Cerebellar nuclear complex (tissue), 1 donor: ENCODE results near the gene CNTFR.

Source experiments
- DNase-seq, 2 experiments: peaks; one replicate each; lab custom pipeline; 2025; lab: John Stamatoyannopoulos, UW

The CNTFR gene

GRCh38 chr9:34507556-34507955 lies 82.0 kb downstream of the CNTFR start:
- no peak for DNase-seq

GRCh38 chr9:34506623-34507022 lies 82.9 kb downstream of the CNTFR start:
- no peak for DNase-seq

- no peak for DNase-seq
Measured at GRCh38 chr9:34505370-34506120, 84.0 kb downstream of the CNTFR start.

- DNase-seq = no peak
Measured at GRCh38 chr9:34503406-34503805, 86.1 kb downstream of the CNTFR start.

- DNase-seq = no peak
Measured at GRCh38 chr9:34502891-34503290, 86.6 kb downstream of the CNTFR start.

GRCh38 chr9:34502471-34502870 lies 87.1 kb downstream of the CNTFR start:
- no peak for DNase-seq

GRCh38 chr9:34501889-34502425 lies 87.6 kb downstream of the CNTFR start:
- DNase-seq = no peak
